Stimulated activated effector memory CD8-positive, alpha-beta T cell treated with anti-CD3 and anti-CD28 coated beads, Interleukin-12 subunit alpha, Interleukin-12 subunit beta, amount 100 ng/mL, for 72 hours (primary cell): ENCODE results near the gene IGSF8.

Experiments
- ATAC-seq: fragments of 150-1000 bp; cut with Tn5 transposase; 2 replicates; pipeline ENCODE4 v1.10.0; 2021
- DNase-seq, 2 donors: peaks; one replicate each; pipeline ENCODE4 v3.0.0; 2021 to 2022; ENCODE audit warnings: low spot score in 2 of 2
- H3K27ac Mint-ChIP-seq: one replicate; pipeline ENCODE4 v1.8.0; 2022; ENCODE audit warnings: mild to moderate bottlenecking, mixed read lengths
- H3K36me3 Mint-ChIP-seq: one replicate; pipeline ENCODE4 v1.8.0; 2022; ENCODE audit warnings: mild to moderate bottlenecking, mixed read lengths
- H3K4me1 Mint-ChIP-seq: one replicate; pipeline ENCODE4 v1.8.0; 2022; ENCODE audit warnings: mixed read lengths
- H3K4me3 Mint-ChIP-seq: one replicate; pipeline ENCODE4 v1.8.0; 2022; ENCODE audit warnings: mild to moderate bottlenecking, mixed read lengths
- H3K9me3 Mint-ChIP-seq: one replicate; pipeline ENCODE4 v1.8.0; 2022; ENCODE audit warnings: mixed read lengths

Gene IGSF8

DNA sequence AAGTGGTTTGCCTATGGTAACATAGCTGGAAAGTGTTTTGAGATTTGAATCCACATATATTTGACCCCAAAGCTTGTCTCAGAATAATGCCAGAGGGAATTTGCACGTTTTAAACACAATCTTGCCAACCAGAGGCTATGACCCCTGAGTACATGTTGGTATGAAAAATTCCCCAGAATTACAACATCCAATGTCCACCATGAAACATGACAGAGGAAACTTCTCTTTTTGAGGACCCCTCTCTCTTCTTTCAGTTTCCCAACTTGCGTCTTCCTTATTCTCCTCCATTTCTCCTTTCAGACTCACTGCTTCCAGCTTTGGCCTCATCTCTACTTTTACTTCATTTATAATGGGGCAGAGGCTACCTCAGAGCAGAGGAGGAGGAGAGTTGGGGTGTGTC lies 22.6 kb downstream of the IGSF8 start:
- no peaks in the 10 kb centered on the region for H3K36me3 Mint-ChIP-seq
- H3K9me3 Mint-ChIP-seq, result no peaks in the 10 kb centered on the region
- H3K4me3 Mint-ChIP-seq, result no peak overlapping the region
- no peak for DNase-seq
- peaks cover 13% of the 10 kb centered on the region for H3K4me1 Mint-ChIP-seq
- no peak overlapping the region for H3K27ac Mint-ChIP-seq
- no peak for ATAC-seq

DNA sequence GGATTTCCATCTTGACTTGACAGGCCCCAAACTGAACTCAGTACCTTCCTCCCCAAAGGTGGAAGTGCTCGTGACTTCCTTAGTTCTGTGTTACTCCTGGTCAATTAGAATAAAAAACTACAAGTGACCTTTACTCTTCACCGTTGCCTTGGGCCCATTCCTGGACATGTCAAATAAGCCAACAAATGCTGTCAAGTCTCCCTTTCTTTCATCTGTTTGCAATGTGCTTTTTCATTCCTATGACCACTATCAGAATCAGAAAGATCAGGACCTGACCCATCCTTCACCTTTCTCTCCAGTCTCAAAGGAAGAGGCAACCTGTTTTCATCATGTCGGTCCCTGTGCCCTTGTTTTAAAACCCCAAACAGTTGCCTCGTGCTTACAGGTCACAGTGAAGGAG lies 23.6 kb downstream of the IGSF8 start:
- DNase-seq, result no peak
- Mint-ChIP-seq H3K27ac (no peak overlapping the region), H3K9me3 (no peaks in the 10 kb centered on the region), H3K36me3 (no peaks in the 10 kb centered on the region), H3K4me3 (no peak overlapping the region), H3K4me1 (peaks cover 19% of the 10 kb centered on the region)
- ATAC-seq, result no peak

DNA sequence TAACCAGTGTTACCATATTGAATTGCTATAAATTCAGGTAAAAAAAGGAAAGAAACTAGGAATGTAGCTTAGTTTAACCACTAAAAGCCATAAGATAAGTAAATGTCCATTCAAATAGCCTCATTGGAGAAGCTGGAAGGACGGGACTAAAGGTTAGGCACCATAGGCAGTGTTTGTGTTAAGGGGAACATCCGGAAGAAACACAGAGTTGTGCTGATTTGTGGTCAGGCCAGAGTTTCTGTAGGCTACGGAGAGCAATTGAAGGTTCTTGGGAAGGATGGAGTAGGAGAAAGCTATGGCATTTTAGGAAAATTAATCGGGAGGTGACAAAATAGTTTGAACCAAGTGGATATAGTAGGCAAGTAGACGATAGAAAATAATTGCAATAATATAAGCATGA lies 27.1 kb downstream of the IGSF8 start:
- Mint-ChIP-seq H3K9me3 (no peaks in the 10 kb centered on the region), H3K4me3 (no peak overlapping the region), H3K27ac (no peak overlapping the region), H3K36me3 (no peaks in the 10 kb centered on the region), H3K4me1 (peaks cover 25% of the 10 kb centered on the region)
- DNase-seq, result no peak
- ATAC-seq, result no peak

DNA sequence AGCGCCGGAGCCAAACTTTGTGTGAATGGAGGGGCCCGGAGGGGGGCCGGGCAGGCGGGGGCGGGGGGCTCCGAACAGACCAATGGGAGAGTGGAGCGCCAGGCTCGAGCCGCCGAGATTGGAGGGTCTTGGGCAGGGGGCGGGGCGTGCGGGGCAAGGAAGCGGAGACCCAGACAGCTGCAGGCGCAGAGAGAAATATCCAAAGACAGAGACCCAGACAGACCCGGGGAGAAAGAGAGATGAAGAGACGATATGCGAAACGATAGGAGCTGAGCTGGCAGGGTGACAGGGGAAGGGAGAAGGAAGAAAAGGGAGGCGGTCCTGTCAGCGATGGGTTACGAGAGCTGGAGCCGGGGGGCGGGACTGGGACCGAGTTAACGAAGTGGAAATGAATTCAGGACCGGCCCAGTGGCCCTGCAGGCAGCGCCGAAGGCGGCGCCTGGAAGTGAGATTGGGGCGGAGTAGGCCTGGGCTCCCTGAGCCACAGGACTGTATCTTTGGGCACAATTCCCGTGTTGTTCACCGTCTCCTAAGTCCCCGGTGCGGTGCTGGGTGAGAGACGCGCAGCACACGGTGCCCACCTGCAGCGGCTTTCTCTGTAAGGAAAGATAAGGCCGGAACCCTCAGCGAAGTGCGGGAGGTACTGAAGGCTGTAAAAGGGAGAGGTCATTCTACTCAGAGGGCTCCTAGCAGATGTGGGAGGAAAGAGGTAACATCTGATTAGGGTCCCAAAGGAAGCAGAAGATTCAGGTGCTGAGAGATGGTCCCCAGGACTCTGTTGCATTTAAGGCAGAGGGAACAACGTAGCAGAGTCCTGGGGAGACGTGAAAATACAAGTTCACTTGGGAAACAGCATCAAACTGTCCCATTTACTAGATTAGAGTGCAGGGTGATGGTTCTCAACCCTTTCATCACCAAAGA lies 27.9 kb downstream of the IGSF8 start:
- Mint-ChIP-seq H3K27ac (no peak overlapping the region), H3K36me3 (no peaks in the 10 kb centered on the region), H3K4me1 (peaks cover 25% of the 10 kb centered on the region), H3K9me3 (no peaks in the 10 kb centered on the region), H3K4me3 (peak overlapping the region; percentile 74)
- DNase-seq (peak; percentile 21 to 71), ATAC-seq (peak; percentile 80)

DNA sequence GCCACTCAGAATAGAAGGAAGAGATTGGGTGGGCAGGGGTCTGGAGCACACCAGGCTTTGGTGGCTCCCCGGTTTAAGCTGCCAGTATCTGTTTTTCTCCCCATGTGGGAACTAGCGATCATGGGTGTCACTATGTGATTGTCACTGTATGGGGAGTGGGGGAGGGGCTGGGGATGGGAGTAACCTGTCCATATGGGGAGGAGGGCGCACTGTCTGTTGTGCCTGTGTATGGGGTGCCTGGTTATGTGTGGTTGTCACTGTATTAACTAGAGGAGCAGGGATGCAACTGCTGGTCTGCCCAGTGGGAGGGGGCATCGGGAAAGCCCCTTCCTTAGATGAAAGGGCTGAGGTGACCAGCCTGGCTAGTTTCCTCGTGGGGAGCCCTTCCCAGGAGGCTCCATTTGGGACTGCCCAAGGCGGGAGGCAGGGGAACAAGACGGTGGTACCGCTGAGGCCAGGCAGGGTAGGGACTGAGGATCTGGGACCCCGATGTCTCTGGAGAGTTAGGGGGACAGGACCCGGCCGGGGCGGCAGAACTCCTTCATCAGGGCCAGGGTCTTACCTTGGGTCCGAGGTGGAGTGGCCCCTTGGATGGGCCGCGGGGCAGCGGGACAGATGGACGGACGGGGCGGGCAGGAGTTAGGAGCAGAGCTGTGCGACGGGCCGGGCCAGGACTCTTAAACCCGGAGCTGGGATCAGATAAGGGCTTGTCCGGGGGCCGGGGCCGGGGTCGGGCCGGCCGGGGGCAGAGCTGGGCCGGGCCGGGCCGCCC lies 28.8 kb downstream of the IGSF8 start, which contains the start of gene KCNJ10:
KCNJ10 (minus strand) TSS at position 701 of the 772 bp plus-strand sequence. CDS start 27,628 bp downstream, outside the sequence.
- no peak within 1 kb of the TSS for H3K27ac Mint-ChIP-seq
- no peak for DNase-seq

DNA sequence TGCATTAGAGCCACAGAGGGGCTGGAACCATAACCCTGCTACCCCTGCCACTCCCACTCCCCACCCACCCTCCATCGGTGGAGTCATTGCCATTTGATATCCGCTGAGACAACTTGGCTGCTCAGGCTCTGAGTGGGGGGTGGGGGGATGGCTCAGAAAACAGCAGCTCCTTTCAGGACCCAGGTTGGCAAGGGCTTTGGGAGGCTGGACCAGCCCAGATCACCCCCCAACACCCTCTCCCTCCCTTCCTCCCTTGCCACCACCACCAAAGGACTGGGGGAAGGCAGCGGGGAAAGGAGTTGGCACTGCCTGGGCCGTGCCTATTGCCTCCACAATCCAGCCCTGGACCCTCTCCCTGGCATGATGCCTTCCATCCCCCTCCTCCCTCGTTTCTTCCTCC lies 30.2 kb downstream of the IGSF8 start:
- peaks cover 25% of the 10 kb centered on the region for H3K4me1 Mint-ChIP-seq
- no peaks in the 10 kb centered on the region for H3K36me3 Mint-ChIP-seq
- H3K27ac Mint-ChIP-seq, result no peak overlapping the region
- no peak for DNase-seq
- H3K9me3 Mint-ChIP-seq, result no peaks in the 10 kb centered on the region
- no peak overlapping the region for H3K4me3 Mint-ChIP-seq
- no peak for ATAC-seq

More for the DNA sequence above, 28.8 kb downstream of the IGSF8 start, which contains the start of gene KCNJ10:
- no peak for ATAC-seq
- H3K36me3 Mint-ChIP-seq, result no peaks in the 10 kb centered on the region
- peak within 1 kb of the TSS; percentile 74 for H3K4me3 Mint-ChIP-seq
- no peaks in the 10 kb centered on the region for H3K9me3 Mint-ChIP-seq
- H3K4me1 Mint-ChIP-seq, result peaks cover 25% of the 10 kb centered on the region

DNA sequence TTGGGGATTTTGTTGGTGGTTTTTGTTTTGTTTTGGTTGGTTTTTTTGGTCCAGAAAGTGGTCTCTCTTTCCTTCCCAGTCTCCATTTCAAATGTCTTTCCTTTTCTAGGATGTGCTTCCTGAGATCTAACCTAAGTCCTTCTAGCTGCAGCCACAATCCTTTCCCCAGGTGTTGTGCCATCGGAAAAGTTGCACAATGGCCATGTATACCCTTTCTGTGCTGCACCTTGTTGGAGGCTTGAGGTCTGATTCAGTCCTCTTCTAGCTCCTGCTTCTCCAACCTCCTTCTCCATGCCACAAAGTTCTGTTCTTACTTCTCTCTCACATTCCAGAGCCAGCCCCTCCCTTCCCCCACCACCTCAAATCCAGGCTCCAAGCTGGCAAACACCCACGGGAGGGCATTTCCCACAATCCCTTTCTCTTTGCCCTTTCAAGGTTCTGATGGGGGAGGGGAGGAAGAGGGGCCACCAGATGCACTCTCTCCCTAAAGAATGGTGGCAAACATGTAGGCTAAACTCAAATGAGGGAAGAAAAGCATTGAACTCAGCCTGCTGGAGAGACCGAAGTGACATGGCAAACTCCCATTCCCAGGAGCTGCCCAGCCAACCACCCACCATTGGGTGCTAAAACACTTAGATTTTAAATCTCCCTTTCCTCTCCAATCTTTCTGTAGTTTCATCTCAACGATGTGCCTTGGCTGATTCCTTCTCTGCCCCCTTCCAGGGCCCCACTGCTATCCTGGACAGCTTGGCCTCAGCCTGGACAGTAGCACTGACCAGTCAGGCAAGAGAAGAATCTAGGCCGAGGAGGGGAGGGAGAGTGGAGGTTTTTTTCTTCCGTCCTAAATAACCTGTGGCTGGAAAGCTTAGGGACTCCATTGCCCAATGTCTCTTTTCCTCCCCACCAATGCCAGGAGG lies 31.3 kb downstream of the IGSF8 start:
- H3K27ac Mint-ChIP-seq, result no peak overlapping the region
- H3K4me1 Mint-ChIP-seq, result peaks cover 25% of the 10 kb centered on the region
- no peak for ATAC-seq
- H3K9me3 Mint-ChIP-seq, result no peaks in the 10 kb centered on the region
- no peaks in the 10 kb centered on the region for H3K36me3 Mint-ChIP-seq
- H3K4me3 Mint-ChIP-seq, result no peak overlapping the region
- no peak for DNase-seq

DNA sequence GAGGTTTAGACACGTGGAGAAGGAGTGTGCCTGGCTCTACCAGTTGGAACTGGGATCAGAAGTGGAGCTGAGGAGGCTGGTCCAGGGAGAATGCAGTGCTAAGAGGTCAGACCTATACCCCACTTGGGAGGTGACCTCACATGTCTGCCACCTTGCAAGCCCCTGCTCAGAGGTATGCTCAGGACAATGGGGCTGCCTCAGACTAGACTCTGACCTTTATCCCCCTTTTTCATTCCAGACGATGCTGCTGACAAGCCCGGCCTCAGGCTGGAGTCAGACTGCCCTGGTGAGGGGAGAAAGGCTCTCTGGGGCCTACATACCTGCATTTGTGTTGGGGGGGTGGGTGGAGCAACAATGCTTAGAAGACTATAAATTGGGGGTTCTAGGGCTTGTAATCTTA lies 33.7 kb downstream of the IGSF8 start:
- ATAC-seq, result no peak
- H3K4me1 Mint-ChIP-seq, result peaks cover 4% of the 10 kb centered on the region
- no peak overlapping the region for H3K27ac Mint-ChIP-seq
- no peaks in the 10 kb centered on the region for H3K36me3 Mint-ChIP-seq
- no peak for DNase-seq
- H3K9me3 Mint-ChIP-seq, result no peaks in the 10 kb centered on the region
- H3K4me3 Mint-ChIP-seq, result no peak overlapping the region

DNA sequence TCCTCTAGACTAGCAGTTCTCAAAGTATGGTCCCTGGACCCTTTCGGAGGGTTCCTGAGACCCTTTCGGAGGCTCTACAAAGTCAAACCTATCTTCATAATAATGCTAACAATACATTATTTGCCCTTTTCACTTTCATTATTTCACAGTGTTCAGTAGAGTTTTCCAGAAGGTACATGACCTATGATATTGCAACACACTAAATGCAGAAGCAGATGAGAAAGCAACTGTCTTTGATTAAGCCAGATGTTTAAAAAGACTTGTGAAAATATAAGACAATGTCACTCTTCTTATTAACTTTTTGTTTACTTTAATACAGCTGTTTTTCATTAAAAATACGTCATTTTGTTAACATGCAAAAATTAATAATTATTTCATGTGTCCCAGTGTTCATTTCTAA lies 34.3 kb downstream of the IGSF8 start:
- ATAC-seq (no peak), DNase-seq (no peak)
- H3K27ac Mint-ChIP-seq, result no peak overlapping the region
- no peaks in the 10 kb centered on the region for H3K9me3 Mint-ChIP-seq
- H3K4me3 Mint-ChIP-seq, result no peak overlapping the region
- H3K36me3 Mint-ChIP-seq, result no peaks in the 10 kb centered on the region
- H3K4me1 Mint-ChIP-seq, result no peaks in the 10 kb centered on the region

DNA sequence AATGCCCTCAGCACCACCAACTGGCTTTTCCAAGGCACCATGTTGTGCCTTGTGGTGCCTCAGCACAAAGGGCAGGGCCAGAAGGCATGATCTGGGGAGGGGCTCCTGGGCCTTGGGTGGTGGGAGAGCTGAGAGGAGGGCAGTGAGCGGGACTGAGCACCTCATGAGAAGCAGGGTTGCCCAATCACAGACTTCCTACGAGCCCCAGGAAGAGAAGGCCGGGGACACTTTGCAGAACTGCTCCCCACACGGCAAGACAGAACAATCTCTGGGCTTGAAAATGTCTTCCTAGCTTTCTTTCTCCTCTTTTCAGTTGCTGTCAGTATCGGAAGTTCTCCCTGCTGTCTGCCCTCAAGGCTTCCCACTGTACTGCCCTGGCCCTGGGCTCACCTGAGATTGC lies 35.2 kb downstream of the IGSF8 start:
- no peaks in the 10 kb centered on the region for H3K9me3 Mint-ChIP-seq
- no peak for ATAC-seq
- no peaks in the 10 kb centered on the region for H3K36me3 Mint-ChIP-seq
- no peaks in the 10 kb centered on the region for H3K4me1 Mint-ChIP-seq
- no peak overlapping the region for H3K4me3 Mint-ChIP-seq
- no peak overlapping the region for H3K27ac Mint-ChIP-seq
- no peak for DNase-seq

DNA sequence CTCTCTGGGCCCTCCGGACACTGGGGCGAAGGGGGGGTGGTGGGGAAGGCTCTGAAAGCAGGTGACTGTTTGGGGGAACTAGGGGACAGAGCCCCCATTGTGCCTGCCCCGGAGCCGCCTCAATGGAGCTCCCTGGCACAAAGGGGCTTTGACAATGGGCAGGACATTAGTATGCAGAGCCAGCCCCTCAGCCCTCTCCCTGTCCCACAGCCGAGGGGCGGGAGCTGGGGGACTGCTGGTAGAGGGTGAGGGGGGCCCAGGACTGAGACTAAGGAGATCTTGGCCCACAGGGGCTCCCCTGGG lies 36.2 kb downstream of the IGSF8 start:
- H3K36me3 Mint-ChIP-seq, result no peaks in the 10 kb centered on the region
- no peak overlapping the region for H3K27ac Mint-ChIP-seq
- H3K4me1 Mint-ChIP-seq, result no peaks in the 10 kb centered on the region
- no peak overlapping the region for H3K4me3 Mint-ChIP-seq
- DNase-seq, result no peak
- H3K9me3 Mint-ChIP-seq, result no peaks in the 10 kb centered on the region
- ATAC-seq, result no peak

DNA sequence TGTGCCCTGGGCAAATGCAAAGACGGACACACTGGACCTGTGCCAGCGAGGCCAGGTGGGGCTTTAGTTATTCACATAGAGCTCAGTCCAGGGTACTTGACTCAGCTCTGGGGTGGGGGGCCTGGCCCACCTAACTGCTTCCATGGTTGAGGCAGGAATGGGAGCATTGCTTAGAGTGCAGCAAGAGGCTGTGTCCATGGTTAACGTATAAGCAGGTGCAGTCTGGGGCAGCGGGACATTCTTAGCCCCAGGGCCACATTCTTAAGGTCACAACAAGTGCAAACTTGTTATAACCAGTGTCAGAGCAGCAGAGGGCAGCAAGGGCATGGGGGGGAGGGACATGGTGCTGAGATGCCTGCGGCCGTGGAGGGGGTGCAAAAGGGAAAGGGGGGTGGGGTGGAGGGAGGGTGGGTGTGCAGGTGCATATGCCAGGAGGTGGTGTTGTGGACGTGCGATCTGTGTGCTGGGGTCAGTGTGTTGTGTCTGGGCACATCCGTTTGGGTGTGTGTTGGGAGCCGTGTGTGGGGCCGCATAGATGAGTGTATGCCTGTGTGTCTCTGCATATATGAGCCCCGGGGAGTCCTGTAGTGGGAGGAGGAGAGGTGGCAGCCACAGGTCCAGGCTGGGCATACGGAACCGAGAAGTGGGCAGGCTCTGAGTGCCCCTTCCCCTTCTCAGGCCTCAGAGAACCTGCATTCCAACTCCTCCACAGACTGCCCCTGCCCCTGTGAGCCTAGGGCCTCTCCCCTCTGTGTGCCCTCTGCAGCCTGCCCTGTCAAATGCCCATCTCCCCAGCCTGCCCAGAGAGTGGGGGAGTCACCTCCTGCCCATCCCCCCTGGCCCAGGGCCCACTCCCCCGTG lies 36.8 kb downstream of the IGSF8 start:
- no peaks in the 10 kb centered on the region for H3K9me3 Mint-ChIP-seq
- no peak for ATAC-seq

DNA sequence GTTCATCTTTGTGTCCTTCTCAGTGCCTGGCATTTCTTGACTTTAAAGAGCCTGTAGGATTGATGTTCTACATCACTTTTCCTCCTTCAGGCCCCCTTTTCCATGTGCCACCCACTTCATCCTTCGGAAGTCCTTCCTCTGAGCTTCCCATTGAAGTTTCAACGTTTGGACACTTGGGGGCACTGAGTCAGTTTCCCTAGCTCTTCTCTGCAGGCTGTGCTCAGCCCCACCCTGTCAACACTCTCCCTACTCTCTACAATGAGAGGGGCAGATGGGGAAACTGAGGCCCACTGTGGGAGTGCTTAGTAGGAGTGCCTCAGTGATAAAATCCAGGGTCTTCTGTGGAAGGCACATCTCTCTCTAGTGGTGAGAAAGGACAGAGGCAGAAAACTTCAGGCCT lies 40.3 kb downstream of the IGSF8 start:
- DNase-seq (no peak), ATAC-seq (no peak)
- Mint-ChIP-seq H3K27ac (no peak overlapping the region), H3K4me3 (no peak overlapping the region), H3K9me3 (no peaks in the 10 kb centered on the region), H3K4me1 (no peaks in the 10 kb centered on the region), H3K36me3 (no peaks in the 10 kb centered on the region)

More for the DNA sequence above, 36.8 kb downstream of the IGSF8 start:
- no peaks in the 10 kb centered on the region for H3K4me1 Mint-ChIP-seq
- H3K4me3 Mint-ChIP-seq, result no peak overlapping the region
- no peak for DNase-seq
- no peak overlapping the region for H3K27ac Mint-ChIP-seq
- no peaks in the 10 kb centered on the region for H3K36me3 Mint-ChIP-seq

DNA sequence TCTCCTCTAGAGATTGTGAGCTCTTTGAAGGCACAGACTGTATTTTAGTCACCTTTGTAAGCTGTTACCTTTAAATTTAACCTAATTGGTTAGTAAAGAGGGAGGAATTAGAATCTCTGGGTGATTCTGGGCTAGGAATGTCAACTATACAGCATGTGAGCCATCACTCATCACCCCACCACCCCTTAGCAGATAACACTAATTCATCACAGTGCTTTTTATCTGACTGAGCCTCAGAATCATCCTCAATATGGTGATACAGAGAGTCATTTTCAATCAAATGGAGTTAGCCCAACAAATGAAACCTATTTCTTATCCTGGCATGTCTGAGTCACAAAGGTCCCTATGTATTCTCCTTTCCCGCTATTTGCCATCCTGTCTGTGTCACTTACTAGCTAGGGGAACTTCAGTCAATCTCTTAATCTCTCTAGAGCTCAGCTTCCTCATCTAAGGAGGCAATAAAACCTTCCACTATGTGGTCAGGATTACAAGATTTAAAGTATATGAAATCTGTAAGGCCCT lies 41.7 kb downstream of the IGSF8 start:
- no peaks in the 10 kb centered on the region for H3K9me3 Mint-ChIP-seq
- H3K27ac Mint-ChIP-seq, result no peak overlapping the region
- DNase-seq (no peak), ATAC-seq (no peak)
- H3K4me1 Mint-ChIP-seq, result no peaks in the 10 kb centered on the region
- H3K36me3 Mint-ChIP-seq, result no peaks in the 10 kb centered on the region
- no peak overlapping the region for H3K4me3 Mint-ChIP-seq
